Testis (tissue), 3 donors: Measurements from ENCODE around the gene VAMP1. TPM values are rescaled to one million over a fixed set of nuclear protein-coding genes. Genes with fewer than 3 reads are reported as not detected.

Experiments used
- DNase-seq: peaks from one replicate; pipeline ENCODE4 v3.0.0-alpha.2; 2019
- H3K27ac ChIP-seq, 2 donors: fragments of 200-600 bp; sonication (generic); one replicate each; pipeline ENCODE4 v1.5.1; 2019
- H3K27me3 ChIP-seq: fragments of 200-600 bp; sonication (generic); one replicate; pipeline ENCODE4 v1.5.1; 2019
- H3K36me3 ChIP-seq: fragments of 200-600 bp; sonication (generic); one replicate; pipeline ENCODE4 v1.5.1; 2017; ENCODE audit warnings: low read depth; ENCODE audit errors: missing control alignments
- H3K4me1 ChIP-seq: fragments of 200-600 bp; sonication (generic); one replicate; pipeline ENCODE4 v1.5.1; 2019
- H3K4me3 ChIP-seq, 2 donors: fragments of 200-600 bp; sonication (generic); one replicate each; pipeline ENCODE4 v1.5.1; 2017 to 2019
- H3K9me3 ChIP-seq: fragments of 200-600 bp; sonication (generic); one replicate; pipeline ENCODE4 v1.5.1; 2017
- CTCF ChIP-seq, 3 experiments: fragments of 450-650 bp in 2 of 3; fragments of 200-600 bp in 1 of 3; sonication (generic) in 1 of 3; IDR thresholded peaks; one replicate each; pipeline ENCODE4 v1.5.1; 2016 to 2019; ENCODE audit warnings: antibody characterized with exemption in 3 of 3, mild to moderate bottlenecking in 2 of 3, moderate library complexity in 1 of 3
- POLR2A ChIP-seq: fragments of 450-650 bp; IDR thresholded peaks from one replicate; pipeline ENCODE4 v1.6.1; 2017; ENCODE audit warnings: antibody characterized with exemption, mild to moderate bottlenecking, moderate library complexity
- WGBS, 2 donors: methylation state at CpG; one replicate each; pipeline ENCODE4 v1.1.5; 2018; 5-methylcytosine and 5-hydroxymethylcytosine counted together
- intact Hi-C: fragments of 100-400 bp; cut with DNase I; formaldehyde crosslinking; loops from one replicate; pipeline ENCODE4 v1.15.1; 2023; ENCODE audit warnings: low total_unique reads
- polyA plus RNA-seq: library from polyadenylated mRNA; stranded (reverse); fragments of 350-450 nt; fragmentation: Illumina TruSeq; extraction: RNeasy Lipid Tissue Mini Kit (QIAGEN cat#74804); gene quantifications from one replicate; pipeline ENCODE4 v1.2.3, GENCODE V29; 2014; ENCODE audit warnings: low read depth, low replicate concordance; ENCODE audit not compliant: insufficient read depth
- total RNA-seq, 2 donors: library from RNA; depleted of rRNA; stranded (reverse); fragments of >200 nt; gene quantifications; one replicate each; pipeline ENCODE4 v1.2.3, GENCODE V29; 2016

Gene VAMP1
- total and polyA plus RNA-seq, 3 donors from 2014 or later: 12.7 to 18.3 (median 15.0) TPM

DNA sequence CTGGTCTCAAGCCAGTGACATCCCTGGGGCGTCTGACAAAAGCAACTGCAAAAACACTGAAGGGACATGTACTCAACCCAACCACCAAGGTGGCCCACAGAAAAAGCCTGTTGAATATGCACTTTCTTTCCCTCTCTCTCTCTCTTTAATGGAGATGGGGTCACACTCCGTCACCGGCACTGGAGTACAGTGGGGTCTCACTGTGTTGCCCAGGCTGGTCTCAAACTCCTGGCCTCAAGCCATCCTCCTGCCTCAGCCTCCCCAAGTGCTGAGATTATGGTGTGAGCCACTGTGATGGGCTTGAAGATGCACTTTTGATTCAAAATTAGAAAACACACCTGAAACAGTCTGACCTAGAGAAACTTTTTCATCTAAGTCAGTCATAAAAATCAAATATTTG lies 32.9 kb downstream of the VAMP1 start:
- H3K4me3 ChIP-seq: no peak overlapping the region
- no peak for DNase-seq
- no peak overlapping the region for H3K27ac ChIP-seq
- H3K36me3 ChIP-seq: no peaks in the 10 kb centered on the region
- no peaks in the 10 kb centered on the region for H3K4me1 ChIP-seq
- TF ChIP-seq POLR2A (no peak), CTCF (IDR thresholded peaks at IDR 0.05) (no peak)
- H3K27me3 ChIP-seq: no peaks in the 10 kb centered on the region
- 90 to 93% methylated on average over 3 of the region's 3 CpGs for WGBS, 2 donors
- no peaks in the 10 kb centered on the region for H3K9me3 ChIP-seq
- intact Hi-C loops: no loop called here

DNA sequence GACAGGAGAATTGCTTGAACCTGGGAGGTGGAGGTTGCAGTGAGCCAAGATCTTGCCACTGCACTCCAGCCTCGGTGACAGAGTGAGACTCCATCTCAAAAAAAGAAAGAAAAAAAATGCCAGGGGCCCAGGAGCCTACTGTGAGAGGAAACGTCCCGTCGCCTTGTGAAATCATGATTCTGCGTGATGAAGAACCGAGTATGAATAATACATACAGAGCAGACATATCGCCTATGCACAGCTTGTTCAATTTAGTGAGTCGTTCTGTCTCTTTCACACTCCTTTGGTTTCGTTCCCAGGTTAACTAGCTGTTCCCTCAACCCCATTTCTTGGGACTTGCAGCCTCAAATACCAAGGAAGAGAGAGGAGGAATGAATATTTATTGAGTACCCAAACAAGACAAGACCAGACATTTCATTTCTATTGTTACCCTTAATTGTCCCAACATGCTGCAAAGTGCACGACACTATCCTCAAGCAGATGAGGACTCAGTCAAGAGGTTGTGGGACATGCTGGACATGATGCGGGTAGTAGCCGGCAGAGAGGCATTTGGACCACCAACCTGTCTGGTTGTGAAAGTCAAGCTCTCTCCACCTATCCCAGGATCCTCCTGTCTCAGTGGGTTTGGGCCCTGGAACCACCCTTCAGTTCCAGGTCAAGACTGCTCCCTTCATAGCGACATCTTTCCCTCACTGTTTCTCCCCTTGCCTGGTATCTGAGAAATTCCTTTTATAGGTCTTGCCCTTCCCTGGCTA lies 34.3 kb downstream of the VAMP1 start:
- H3K9me3 ChIP-seq: no peaks in the 10 kb centered on the region
- 89 to 93% methylated on average over 13 of the region's 13 CpGs for WGBS, 2 donors
- no peaks in the 10 kb centered on the region for H3K27me3 ChIP-seq
- intact Hi-C loops: no loop called here
- H3K4me3 ChIP-seq: no peak overlapping the region
- no peak overlapping the region for H3K27ac ChIP-seq
- DNase-seq: no peak
- no peaks in the 10 kb centered on the region for H3K4me1 ChIP-seq
- no peaks in the 10 kb centered on the region for H3K36me3 ChIP-seq
- TF ChIP-seq POLR2A: no peak
- TF ChIP-seq CTCF (IDR thresholded peaks at IDR 0.05): no peak

- H3K9me3 ChIP-seq: no peaks in the 10 kb centered on the region
- no peak for DNase-seq
- TF ChIP-seq POLR2A (no peak), CTCF (IDR thresholded peaks at IDR 0.05) (no peak)
- 83 to 89% methylated on average over 13 to 17 of the region's 17 CpGs for WGBS, 2 donors
- H3K36me3 ChIP-seq: no peaks in the 10 kb centered on the region
- no peaks in the 10 kb centered on the region for H3K27me3 ChIP-seq
- H3K4me1 ChIP-seq: peaks cover 4% of the 10 kb centered on the region
- no peak overlapping the region for H3K4me3 ChIP-seq
- intact Hi-C loops: no loop called here
- H3K27ac ChIP-seq: no peak overlapping the region
Observed at GRCh38 chr12:6434205-6435140, 36.0 kb downstream of the VAMP1 start.

- DNase-seq: no peak
- H3K27ac ChIP-seq: no peak overlapping the region
- WGBS, 2 donors: 89 to 93% methylated on average over 5 of the region's 5 CpGs
- peaks cover 4% of the 10 kb centered on the region for H3K4me1 ChIP-seq
- no peaks in the 10 kb centered on the region for H3K27me3 ChIP-seq
- intact Hi-C loops: no loop called here
- no peaks in the 10 kb centered on the region for H3K36me3 ChIP-seq
- TF ChIP-seq CTCF (IDR thresholded peaks at IDR 0.05) (no peak), POLR2A (no peak)
- H3K9me3 ChIP-seq: no peaks in the 10 kb centered on the region
- H3K4me3 ChIP-seq: no peak overlapping the region
Observed at GRCh38 chr12:6432991-6433390, 37.5 kb downstream of the VAMP1 start.
